ENCODE data around the gene KRT84.

DNA sequence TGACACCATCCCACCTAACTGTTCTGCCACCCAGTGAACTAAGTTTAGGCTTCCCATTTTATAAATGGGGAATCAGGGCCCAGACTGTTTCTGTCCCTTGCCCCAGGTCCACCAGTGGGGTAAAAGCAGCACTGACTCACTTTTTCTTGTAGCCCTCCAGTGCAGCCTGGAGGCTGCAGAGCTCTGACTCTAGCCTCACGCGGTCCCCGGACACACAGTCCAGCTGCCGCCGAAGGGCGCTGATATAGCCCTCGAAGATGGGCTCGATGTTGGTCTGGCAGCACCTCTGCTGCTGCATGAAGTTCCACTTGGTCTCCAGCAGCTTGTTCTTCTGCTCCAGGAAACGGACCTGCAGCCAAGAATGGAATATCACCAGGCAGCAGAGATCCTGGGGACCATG, 18.1 kb upstream of the KRT84 start:
- TF ChIP-seq, protein P1, sequence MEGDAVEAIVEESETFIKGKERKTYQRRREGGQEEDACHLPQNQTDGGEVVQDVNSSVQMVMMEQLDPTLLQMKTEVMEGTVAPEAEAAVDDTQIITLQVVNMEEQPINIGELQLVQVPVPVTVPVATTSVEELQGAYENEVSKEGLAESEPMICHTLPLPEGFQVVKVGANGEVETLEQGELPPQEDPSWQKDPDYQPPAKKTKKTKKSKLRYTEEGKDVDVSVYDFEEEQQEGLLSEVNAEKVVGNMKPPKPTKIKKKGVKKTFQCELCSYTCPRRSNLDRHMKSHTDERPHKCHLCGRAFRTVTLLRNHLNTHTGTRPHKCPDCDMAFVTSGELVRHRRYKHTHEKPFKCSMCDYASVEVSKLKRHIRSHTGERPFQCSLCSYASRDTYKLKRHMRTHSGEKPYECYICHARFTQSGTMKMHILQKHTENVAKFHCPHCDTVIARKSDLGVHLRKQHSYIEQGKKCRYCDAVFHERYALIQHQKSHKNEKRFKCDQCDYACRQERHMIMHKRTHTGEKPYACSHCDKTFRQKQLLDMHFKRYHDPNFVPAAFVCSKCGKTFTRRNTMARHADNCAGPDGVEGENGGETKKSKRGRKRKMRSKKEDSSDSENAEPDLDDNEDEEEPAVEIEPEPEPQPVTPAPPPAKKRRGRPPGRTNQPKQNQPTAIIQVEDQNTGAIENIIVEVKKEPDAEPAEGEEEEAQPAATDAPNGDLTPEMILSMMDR (conservative IDR thresholded peaks at IDR 0.05; ENCODE audit: low read length): no peak
- TF ChIP-seq EZH2phosphoT487 (IDR thresholded peaks at IDR 0.05; ENCODE audit: borderline replicate concordance, low read depth, low read length): no peak
